ENCODE results near the gene ZNF318.

Gene ZNF318

DNA sequence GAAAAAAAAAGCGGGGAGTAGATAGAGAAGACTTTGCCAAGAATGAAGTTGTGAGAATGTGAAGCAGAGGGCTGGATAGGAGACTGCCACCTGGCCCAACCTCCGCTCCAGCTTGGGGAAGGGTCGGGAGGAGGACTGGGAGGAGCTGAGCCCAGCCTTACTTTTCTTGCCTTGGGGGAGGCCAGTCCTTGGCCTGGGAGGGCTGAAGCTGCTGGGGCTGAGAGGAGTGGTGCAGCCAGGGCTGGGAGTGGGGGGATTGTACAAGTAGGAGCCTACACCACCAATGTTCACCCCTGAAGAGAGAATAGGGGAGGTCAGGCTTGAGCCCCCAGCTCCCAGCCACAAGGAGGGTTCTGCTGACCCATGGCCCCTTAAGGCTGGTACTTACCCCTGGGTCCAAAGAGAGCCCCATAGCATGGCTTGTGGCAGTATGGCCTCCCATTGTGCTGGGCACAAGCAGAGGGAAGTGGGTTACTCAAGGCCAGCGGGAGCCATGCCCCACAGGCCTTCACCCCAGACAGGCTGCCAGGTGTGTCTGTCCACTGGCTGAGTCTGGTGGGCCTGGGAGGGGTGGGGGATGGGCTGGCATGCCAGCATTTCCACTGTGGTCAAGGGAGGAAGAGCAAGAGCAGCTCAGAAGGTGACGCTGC, 61.9 kb downstream of the ZNF318 start:
- Histone ChIP-seq H4K91ac (ENCODE audit: low read depth, low read length, poor library complexity) (no peak overlapping the region), H4K8ac (ENCODE audit: low read depth, low read length) (peak overlapping the region; percentile 90), H3K23ac (ENCODE audit: low read depth, low read length, poor library complexity) (peak overlapping the region; percentile 29), H2AK5ac (ENCODE audit: low read depth, low read length) (peak overlapping the region; percentile 93), H3K14ac (ENCODE audit: low read length) (no peak overlapping the region), H3K27me3 (ENCODE audit: control insufficient read depth in 3 of 3, insufficient read depth in 3 of 3, low read depth in 1 of 3, low read length in 3 of 3) (peaks cover 0 to 59% (median 4%) of the 10 kb centered on the region in 3 experiments), H3K4me1 (ENCODE audit: control insufficient read depth in 2 of 2, insufficient read depth in 1 of 2, low read depth in 1 of 2, low read length in 2 of 2) (peaks cover 0 to 15% of the 10 kb centered on the region in 2 donors), H3K9me3 (replicated peaks in 1 of 2; ENCODE audit: control insufficient read depth in 2 of 2, insufficient read depth in 1 of 2, low read depth in 1 of 2, low read length in 2 of 2) (no peaks in the 10 kb centered on the region), H2BK5ac (ENCODE audit: low read length) (peak overlapping the region; percentile 44), H3K79me1 (ENCODE audit: low read depth, low read length) (peaks cover 2% of the 10 kb centered on the region), H2BK12ac (ENCODE audit: low read length) (peak overlapping the region; percentile 42), H2BK15ac (ENCODE audit: low read length) (peak overlapping the region; percentile 99), H3K36me3 (replicated peaks in 1 of 2; ENCODE audit: control insufficient read depth in 2 of 2, insufficient read depth in 2 of 2, low read length in 2 of 2) (no peaks in the 10 kb centered on the region), H3K4me2 (ENCODE audit: insufficient read depth, low read length, poor library complexity, severe bottlenecking) (peak overlapping the region; percentile 79), H3K4ac (ENCODE audit: low read length) (peak overlapping the region; percentile 71), H3K18ac (ENCODE audit: low read length) (peak overlapping the region; percentile 96), H2BK120ac (ENCODE audit: low read depth, low read length) (peak overlapping the region; percentile 90), H3K27ac (replicated peaks; ENCODE audit: low read length) (no peak overlapping the region), H3K4me3 (ENCODE audit: low read length in 2 of 2) (peak overlapping the region in 1 of 2 donors; percentile 82), H3K9ac (ENCODE audit: low read depth, low read length, poor library complexity) (peak overlapping the region; percentile 88), H2AFZ (ENCODE audit: low read length) (no peak overlapping the region)
- WGBS, 2 donors (ENCODE audit: extremely low coverage in 2 of 2, insufficient read length in 2 of 2, insufficient replicate concordance in 1 of 2), result no CpG with 5 or more reads among the region's 5 CpGs
- no peak for DNase-seq (ENCODE audit: low spot score)

DNA sequence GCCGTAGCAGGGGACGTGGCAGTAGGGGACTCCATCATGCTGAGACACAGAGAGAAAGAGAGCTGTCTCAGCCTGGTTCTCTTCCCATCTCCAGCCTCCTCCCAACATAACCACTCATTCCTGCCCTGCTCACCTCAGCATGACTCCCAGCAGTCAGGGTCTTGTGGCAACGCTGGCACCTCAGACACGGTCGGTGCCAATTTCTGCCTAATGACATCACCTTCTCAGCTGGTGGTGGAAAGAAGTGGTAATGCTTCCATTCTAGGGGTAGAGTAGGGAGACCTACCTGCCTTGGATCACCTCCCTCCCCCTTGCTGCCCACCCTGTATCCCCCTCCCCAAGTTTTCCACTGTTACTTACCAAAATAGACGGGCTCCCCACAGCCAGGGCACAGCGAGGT, 63.4 kb downstream of the ZNF318 start:
- Histone ChIP-seq H3K9ac (ENCODE audit: low read depth, low read length, poor library complexity) (no peak overlapping the region), H2BK120ac (ENCODE audit: low read depth, low read length) (no peak overlapping the region), H3K4me2 (ENCODE audit: insufficient read depth, low read length, poor library complexity, severe bottlenecking) (no peak overlapping the region), H3K79me1 (ENCODE audit: low read depth, low read length) (peaks cover 2% of the 10 kb centered on the region), H4K8ac (ENCODE audit: low read depth, low read length) (no peak overlapping the region), H3K4me3 (ENCODE audit: low read length in 2 of 2) (no peak overlapping the region), H3K36me3 (replicated peaks in 1 of 2; ENCODE audit: control insufficient read depth in 2 of 2, insufficient read depth in 2 of 2, low read length in 2 of 2) (no peaks in the 10 kb centered on the region), H3K23ac (ENCODE audit: low read depth, low read length, poor library complexity) (no peak overlapping the region), H3K27me3 (ENCODE audit: control insufficient read depth in 3 of 3, insufficient read depth in 3 of 3, low read depth in 1 of 3, low read length in 3 of 3) (peaks cover 0 to 73% (median 4%) of the 10 kb centered on the region in 3 experiments), H3K4ac (ENCODE audit: low read length) (no peak overlapping the region), H3K18ac (ENCODE audit: low read length) (peak overlapping the region; percentile 19), H2BK12ac (ENCODE audit: low read length) (no peak overlapping the region), H3K4me1 (ENCODE audit: control insufficient read depth in 2 of 2, insufficient read depth in 1 of 2, low read depth in 1 of 2, low read length in 2 of 2) (peaks cover 0 to 15% of the 10 kb centered on the region in 2 donors), H3K14ac (ENCODE audit: low read length) (no peak overlapping the region), H2BK5ac (ENCODE audit: low read length) (no peak overlapping the region), H2AK5ac (ENCODE audit: low read depth, low read length) (peak overlapping the region; percentile 78), H3K27ac (replicated peaks; ENCODE audit: low read length) (no peak overlapping the region), H2AFZ (ENCODE audit: low read length) (no peak overlapping the region), H4K91ac (ENCODE audit: low read depth, low read length, poor library complexity) (no peak overlapping the region), H2BK15ac (ENCODE audit: low read length) (no peak overlapping the region), H3K9me3 (replicated peaks in 1 of 2; ENCODE audit: control insufficient read depth in 2 of 2, insufficient read depth in 1 of 2, low read depth in 1 of 2, low read length in 2 of 2) (no peaks in the 10 kb centered on the region)
- WGBS, 2 donors (ENCODE audit: extremely low coverage in 2 of 2, insufficient read length in 2 of 2, insufficient replicate concordance in 1 of 2), result no CpG with 5 or more reads among the region's 7 CpGs
- no peak for DNase-seq (ENCODE audit: low spot score)

DNA sequence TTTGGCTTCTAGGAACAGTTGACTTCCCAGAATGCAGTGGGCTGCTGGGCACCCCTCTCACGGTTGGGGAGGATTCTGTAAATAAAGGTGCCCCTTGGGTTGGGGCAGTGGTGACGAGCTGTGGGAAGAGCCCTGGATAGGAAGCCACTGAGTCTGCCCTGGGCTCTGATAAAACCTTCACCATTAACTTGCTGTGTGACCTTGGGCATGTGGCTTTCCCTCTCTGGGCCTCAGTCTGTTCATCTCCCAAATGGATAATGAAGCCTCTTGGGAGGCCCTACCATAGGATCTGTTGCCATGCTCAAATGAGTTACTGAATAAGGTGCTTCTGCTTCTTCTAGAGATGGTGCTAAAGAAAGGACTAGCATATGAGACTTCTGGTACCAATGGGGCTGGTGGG, 64.6 kb downstream of the ZNF318 start:
- Histone ChIP-seq H2BK15ac (ENCODE audit: low read length) (no peak overlapping the region), H3K4me2 (ENCODE audit: insufficient read depth, low read length, poor library complexity, severe bottlenecking) (no peak overlapping the region), H4K91ac (ENCODE audit: low read depth, low read length, poor library complexity) (no peak overlapping the region), H4K8ac (ENCODE audit: low read depth, low read length) (no peak overlapping the region), H3K79me1 (ENCODE audit: low read depth, low read length) (peaks cover 2% of the 10 kb centered on the region), H2BK120ac (ENCODE audit: low read depth, low read length) (no peak overlapping the region), H3K4me3 (ENCODE audit: low read length in 2 of 2) (no peak overlapping the region), H3K27ac (replicated peaks; ENCODE audit: low read length) (no peak overlapping the region), H3K4me1 (ENCODE audit: control insufficient read depth in 2 of 2, insufficient read depth in 1 of 2, low read depth in 1 of 2, low read length in 2 of 2) (peaks cover 0 to 15% of the 10 kb centered on the region in 2 donors), H2BK5ac (ENCODE audit: low read length) (no peak overlapping the region), H3K9me3 (replicated peaks in 1 of 2; ENCODE audit: control insufficient read depth in 2 of 2, insufficient read depth in 1 of 2, low read depth in 1 of 2, low read length in 2 of 2) (no peaks in the 10 kb centered on the region), H2BK12ac (ENCODE audit: low read length) (no peak overlapping the region), H2AK5ac (ENCODE audit: low read depth, low read length) (no peak overlapping the region), H3K27me3 (ENCODE audit: control insufficient read depth in 3 of 3, insufficient read depth in 3 of 3, low read depth in 1 of 3, low read length in 3 of 3) (peaks cover 0 to 77% (median 4%) of the 10 kb centered on the region in 3 experiments), H3K4ac (ENCODE audit: low read length) (no peak overlapping the region), H3K23ac (ENCODE audit: low read depth, low read length, poor library complexity) (no peak overlapping the region), H2AFZ (ENCODE audit: low read length) (no peak overlapping the region), H3K36me3 (replicated peaks in 1 of 2; ENCODE audit: control insufficient read depth in 2 of 2, insufficient read depth in 2 of 2, low read length in 2 of 2) (no peaks in the 10 kb centered on the region), H3K14ac (ENCODE audit: low read length) (no peak overlapping the region), H3K9ac (ENCODE audit: low read depth, low read length, poor library complexity) (no peak overlapping the region), H3K18ac (ENCODE audit: low read length) (no peak overlapping the region)
- WGBS, 2 donors (ENCODE audit: extremely low coverage in 2 of 2, insufficient read length in 2 of 2, insufficient replicate concordance in 1 of 2), result no CpG with 5 or more reads among the region's 2 CpGs
- DNase-seq (ENCODE audit: low spot score), result no peak

DNA sequence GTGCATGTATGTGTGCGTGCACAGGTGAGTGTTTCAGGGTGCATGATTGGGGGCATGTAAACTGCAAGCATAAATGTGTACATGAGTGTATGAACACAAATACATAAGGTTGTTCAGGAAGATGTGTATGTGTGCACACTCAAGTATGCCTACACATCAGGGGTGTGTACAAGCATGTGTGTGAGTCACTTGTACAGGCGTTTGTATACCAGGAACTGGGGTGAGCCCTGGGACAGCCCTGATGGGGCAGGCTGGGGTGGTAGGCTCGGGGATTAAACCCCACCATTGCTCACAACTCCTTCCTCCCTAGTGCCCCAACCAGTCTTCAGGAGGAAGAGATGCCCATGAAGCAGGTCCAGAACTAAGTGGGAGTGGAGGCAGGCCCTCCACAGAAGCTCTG, 65.1 kb downstream of the ZNF318 start:
- H3K27ac ChIP-seq (replicated peaks; ENCODE audit: low read length), result no peak overlapping the region
- H3K4me2 ChIP-seq (ENCODE audit: insufficient read depth, low read length, poor library complexity, severe bottlenecking), result no peak overlapping the region
- peaks cover 0 to 79% (median 4%) of the 10 kb centered on the region in 3 experiments for H3K27me3 ChIP-seq (ENCODE audit: control insufficient read depth in 3 of 3, insufficient read depth in 3 of 3, low read depth in 1 of 3, low read length in 3 of 3)
- H3K14ac ChIP-seq (ENCODE audit: low read length), result no peak overlapping the region
- no peak for DNase-seq (ENCODE audit: low spot score)
- H3K4me3 ChIP-seq (ENCODE audit: low read length in 2 of 2), result no peak overlapping the region
- no peaks in the 10 kb centered on the region for H3K36me3 ChIP-seq (replicated peaks in 1 of 2; ENCODE audit: control insufficient read depth in 2 of 2, insufficient read depth in 2 of 2, low read length in 2 of 2)
- no peak overlapping the region for H4K8ac ChIP-seq (ENCODE audit: low read depth, low read length)
- no peak overlapping the region for H2BK12ac ChIP-seq (ENCODE audit: low read length)
- no peak overlapping the region for H2BK120ac ChIP-seq (ENCODE audit: low read depth, low read length)
- H3K4me1 ChIP-seq (ENCODE audit: control insufficient read depth in 2 of 2, insufficient read depth in 1 of 2, low read depth in 1 of 2, low read length in 2 of 2), result peaks cover 0 to 17% of the 10 kb centered on the region in 2 donors
- no CpG with 5 or more reads among the region's 3 CpGs for WGBS, 2 donors (ENCODE audit: extremely low coverage in 2 of 2, insufficient read length in 2 of 2, insufficient replicate concordance in 1 of 2)
- H2BK15ac ChIP-seq (ENCODE audit: low read length), result no peak overlapping the region
- peaks cover 2% of the 10 kb centered on the region for H3K79me1 ChIP-seq (ENCODE audit: low read depth, low read length)
- no peak overlapping the region for H3K23ac ChIP-seq (ENCODE audit: low read depth, low read length, poor library complexity)
- H3K4ac ChIP-seq (ENCODE audit: low read length), result no peak overlapping the region
- H3K9me3 ChIP-seq (replicated peaks in 1 of 2; ENCODE audit: control insufficient read depth in 2 of 2, insufficient read depth in 1 of 2, low read depth in 1 of 2, low read length in 2 of 2), result no peaks in the 10 kb centered on the region
- H2AFZ ChIP-seq (ENCODE audit: low read length), result no peak overlapping the region
- no peak overlapping the region for H2BK5ac ChIP-seq (ENCODE audit: low read length)
- H2AK5ac ChIP-seq (ENCODE audit: low read depth, low read length), result no peak overlapping the region
- no peak overlapping the region for H4K91ac ChIP-seq (ENCODE audit: low read depth, low read length, poor library complexity)
- no peak overlapping the region for H3K18ac ChIP-seq (ENCODE audit: low read length)
- no peak overlapping the region for H3K9ac ChIP-seq (ENCODE audit: low read depth, low read length, poor library complexity)

Measured in neuronal stem cell (in vitro differentiated cells).